HG03280 (cell line): Measurements from ENCODE around the gene INSIG2.

Experiments used
- ATAC-seq: cut with Tn5 transposase; IDR thresholded peaks from one replicate; pipeline ENCODE4 v1.9.1; 2021; ENCODE audit warnings: mild to moderate bottlenecking, moderate library complexity; ENCODE audit not compliant: unreplicated experiment

Gene INSIG2

DNA sequence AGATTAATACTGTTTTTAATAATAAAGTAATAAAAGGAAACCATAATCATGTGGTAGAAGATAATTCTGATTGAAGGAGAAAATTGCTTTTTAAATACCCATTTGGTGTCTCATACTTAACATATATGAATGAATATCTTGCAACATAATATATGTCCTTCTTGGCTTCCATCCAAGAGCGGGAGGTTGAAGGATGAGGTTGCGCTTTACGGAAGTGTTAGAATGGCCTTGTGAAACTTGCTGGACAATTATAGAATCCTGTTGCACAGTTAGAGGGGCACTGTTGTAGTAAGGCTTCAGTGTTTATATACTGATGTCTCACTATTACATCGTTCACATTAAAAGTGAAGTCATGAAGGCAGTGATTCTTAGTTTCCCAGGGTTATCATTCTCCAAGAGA is 9.4 kb downstream of the INSIG2 start:
- no peak for ATAC-seq

DNA sequence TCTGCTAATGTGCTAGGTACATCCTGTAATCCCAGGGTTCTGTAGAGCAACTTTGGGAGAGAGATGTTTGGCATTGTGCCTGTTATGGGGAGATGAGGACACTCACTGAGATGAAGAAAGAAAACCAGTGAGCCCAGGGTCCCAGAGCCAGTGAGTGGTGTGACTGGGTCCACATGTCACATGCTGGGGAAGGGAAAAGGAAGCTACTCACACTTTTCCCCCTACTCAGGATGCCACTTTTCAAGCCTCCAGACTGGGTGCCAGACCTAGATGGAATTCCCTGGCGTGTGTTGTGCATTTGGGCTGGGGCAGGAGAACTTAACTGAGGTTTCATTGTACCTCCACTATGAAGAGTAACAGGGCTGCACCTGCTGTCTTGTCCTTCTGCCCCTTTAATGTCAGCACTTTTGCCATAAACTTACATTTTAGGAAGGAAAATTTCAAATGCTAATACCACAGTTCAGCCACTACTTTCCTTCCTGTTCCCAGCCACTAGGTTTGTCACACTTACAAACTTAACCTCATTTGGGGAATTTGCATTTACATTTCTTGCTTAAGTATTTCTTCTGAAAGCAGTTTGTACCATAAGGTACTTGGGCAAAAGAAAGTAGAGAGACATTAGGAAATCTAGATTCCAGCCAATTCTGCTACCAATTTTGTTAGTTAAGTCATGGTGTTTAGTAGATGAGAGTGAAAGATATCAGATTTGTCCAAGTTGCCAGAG is 10.2 kb downstream of the INSIG2 start:
- ATAC-seq, result no peak

DNA sequence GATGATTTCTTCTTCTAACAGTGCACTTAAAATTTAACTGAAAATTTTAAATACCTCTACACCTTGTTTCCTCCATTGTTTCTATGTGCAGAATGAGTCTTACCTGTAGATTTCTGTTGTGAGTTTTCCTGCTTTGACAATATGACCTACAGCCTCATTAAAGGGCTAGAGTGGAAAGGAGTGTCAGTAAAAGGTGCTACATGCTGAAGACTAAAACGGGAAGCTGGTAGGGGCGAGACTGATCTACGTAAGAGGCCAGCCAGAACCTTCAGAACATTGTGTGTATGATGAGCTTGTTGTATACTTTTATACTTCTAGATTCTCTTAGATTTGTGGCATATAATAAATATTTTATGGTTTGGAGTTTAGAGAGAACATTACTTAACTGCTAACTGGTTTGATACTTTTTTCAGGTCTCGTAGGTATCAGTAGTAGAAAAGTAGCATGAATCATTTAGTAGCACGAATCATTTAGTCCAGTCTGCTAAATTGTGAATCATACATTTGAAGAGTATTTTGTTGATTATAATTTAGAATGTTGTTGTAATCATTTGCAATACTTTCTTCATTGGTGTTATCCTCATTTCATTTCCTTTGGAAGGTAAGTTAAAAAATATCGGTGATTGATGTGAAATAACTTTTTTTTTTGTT is 14.3 kb downstream of the INSIG2 start:
- no peak for ATAC-seq

DNA sequence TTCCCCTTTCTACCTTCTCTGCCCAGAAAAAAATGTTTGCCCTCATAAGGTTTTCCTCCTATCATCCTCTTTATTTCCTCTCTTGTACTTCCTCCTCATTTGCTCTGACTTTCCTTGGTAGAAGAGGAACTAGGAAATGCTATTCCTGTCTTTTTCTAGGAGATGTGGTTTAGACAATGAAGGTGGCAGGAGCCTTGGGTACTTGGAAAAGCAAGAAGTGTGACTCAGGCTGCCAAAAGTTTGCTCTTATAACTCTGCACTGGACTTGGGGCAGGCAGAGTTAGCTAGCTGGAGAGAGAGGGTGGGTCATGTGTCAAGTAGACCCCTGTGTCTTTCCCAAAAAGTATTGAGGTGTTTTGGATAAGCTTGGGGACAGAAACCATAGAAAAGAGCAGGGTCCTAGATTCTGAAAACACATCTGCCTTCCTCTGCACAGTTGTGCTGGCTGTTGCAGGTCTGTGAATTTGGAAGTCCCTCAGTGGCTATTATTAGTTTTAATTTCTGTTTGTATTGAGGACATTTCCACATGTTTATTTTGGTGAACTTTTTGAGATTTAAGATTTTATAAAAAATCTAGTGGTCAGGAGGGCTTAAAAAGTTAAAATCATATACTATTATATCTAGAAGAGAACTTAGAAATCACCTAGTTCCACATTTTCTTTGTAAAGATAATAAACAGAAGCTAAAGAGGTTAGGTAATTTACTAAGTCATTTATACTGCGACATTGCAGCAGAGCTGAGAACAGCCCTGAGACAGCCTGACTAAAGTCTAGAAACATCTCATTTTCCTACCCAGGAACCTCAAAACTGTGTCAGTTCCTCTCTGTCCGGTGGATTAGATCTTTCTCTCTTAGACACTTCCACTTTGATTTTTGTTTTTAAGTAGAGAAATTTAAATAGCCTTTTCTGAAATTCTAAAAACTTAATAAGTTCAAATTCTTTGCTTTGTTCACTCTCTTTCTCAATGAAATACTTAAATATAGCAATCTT is 16.0 kb downstream of the INSIG2 start:
- ATAC-seq, result peak; percentile 97

DNA sequence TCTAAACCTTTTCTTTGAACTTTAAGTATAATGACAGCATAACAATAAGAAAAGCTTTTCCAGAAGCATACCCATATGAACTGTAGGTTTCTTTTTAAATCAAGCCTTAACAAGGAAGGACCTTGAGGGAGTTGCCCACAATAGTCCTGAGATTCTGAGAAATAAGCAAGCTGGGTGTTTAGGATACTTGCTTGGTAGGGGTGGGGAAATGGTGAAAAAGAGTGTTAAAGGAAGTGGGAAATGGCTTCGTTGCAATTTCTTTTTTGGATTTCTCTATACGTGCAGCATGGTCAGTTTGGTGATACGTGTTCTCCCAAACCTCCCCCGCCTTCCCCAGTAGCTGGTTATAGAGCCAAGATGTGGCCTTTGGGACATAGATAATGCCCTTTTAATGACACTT is 17.2 kb downstream of the INSIG2 start:
- no peak for ATAC-seq

DNA sequence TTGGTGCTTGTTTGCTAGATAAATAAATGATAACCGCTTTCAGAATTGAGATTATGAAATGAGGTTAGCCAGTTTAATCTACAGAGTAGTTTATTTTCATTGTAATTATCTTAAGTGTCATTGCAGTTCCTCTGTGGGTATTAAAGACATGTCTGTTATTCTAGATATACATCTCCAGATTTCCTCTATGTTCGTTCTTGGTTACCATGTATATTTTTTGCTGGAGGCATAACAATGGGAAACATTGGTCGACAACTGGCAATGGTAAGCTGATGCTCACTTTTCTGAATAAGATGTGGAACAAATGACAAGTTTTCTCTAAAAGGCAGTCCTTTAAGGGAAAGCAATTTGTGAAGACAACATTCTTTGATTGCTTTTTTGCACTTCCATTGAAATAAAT is 18.7 kb downstream of the INSIG2 start:
- ATAC-seq, result no peak

DNA sequence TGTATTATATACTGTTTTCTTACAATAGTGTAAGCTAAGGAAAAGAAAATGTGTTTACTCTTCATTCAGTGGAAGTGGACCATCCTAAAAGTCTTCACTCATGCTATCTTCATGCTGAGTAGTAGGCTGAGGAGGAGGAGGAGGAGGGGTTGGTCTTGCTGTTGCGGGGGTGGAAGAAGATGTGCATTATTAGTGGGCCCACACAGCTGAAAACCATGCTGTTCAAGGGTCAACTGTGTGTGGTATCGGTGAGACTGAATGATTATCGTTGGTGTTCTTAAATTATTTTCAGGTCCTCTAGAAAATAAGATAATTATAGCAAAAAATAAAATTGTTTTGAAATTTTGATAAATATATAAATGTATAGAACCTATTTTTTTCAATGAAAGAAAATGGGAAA is 22.0 kb downstream of the INSIG2 start:
- ATAC-seq, result no peak

DNA sequence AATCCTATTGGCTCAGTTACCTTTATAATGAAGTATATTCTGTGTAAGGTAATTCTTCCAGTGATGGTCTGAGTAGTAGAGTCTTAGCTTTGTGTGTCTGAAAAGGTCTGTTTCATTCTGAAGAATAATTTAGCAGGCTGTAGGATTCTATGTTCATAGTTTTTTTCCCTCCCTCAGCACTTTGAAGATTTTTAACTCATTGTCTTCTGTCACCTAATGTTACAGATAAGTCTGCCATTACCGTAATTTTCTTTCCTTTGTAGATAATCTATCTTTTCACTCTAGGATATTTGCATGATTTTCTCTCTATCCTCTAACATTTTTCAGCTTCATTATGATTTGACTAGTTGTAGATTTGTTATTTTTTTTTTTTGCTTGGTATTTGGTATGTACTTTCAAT is 22.7 kb downstream of the INSIG2 start:
- ATAC-seq, result no peak

DNA sequence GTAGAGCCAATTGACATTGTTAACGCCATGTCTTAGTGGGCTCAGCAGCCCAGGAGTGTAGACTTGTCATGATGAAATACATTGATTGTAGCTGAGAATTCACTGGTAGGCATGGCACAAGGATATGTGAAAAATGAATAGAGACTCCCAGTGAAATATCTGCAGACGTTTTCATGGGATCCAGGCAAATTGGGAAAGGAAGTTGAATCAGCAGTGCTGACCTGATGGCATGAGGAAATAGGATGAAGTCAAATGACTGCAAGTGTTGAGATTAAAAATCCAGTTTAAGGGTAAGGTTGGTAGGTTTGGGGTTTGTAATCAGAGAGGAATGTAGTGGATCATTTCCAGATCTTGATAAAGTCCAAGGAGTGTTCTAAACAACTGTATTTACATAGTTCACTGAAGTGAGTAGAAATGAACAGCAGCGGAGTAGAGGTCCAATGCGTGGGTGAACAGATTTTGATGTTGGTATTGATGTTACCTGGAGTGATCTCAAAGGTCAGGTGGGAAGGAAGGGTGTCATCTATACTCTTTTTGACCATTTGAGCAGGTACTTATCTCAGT is 24.6 kb downstream of the INSIG2 start:
- no peak for ATAC-seq

DNA sequence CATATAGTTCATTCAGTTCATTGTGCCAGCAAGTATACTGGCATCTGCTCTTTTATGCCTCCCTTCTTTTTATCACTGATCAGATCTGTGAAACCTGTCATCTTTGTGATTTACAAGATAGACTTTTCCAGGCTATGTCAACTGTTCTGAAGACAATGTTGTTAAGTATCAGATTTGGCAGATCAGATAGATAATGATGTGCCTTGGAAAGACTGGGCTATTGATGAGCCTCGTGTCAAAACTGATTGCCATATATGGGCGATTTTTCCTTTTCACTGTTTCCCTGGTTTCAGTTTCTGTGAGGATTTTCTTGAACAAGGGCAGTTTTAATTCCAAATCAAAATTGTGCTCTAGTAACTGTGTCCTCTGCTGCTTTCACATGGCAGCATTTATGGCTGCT is 26.6 kb downstream of the INSIG2 start:
- no peak for ATAC-seq

DNA sequence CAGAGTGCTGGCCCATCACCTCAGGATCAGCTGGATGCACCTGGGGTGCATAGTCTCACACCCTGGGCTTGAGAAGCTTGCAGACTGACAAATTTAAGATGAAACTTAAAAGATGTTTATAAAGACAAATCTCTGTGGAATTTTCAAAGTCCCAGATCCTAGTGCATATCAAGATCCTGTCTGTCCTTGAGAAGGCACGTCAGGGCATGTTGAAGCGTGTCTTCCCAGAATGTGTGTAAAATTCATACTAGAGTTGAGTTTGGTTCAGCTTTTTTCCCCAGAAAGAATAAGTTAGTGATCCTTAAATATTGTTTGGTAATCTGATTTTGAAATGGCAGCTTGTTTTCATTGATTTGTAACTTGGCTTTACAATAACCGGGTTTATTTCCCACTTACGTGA is 27.5 kb downstream of the INSIG2 start:
- no peak for ATAC-seq

DNA sequence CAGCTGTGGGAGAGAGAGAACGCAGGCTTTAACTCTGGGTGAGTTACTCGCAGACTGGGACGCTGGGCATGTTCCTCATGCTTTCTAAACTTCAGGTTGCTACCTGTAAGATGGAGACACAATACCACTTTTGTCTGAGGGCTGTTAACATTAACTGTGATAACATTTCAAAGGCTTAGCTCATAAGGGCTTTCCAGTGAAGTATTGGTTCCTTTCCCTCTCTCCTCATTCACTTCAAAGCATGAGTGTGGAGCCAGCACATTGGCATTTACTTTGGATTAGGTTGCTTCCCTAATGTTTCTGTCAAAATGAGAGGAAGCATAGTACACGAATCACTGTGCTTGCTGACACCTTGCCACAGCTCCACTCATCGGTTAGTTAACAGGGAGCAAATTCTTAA is 30.2 kb downstream of the INSIG2 start:
- no peak for ATAC-seq

DNA sequence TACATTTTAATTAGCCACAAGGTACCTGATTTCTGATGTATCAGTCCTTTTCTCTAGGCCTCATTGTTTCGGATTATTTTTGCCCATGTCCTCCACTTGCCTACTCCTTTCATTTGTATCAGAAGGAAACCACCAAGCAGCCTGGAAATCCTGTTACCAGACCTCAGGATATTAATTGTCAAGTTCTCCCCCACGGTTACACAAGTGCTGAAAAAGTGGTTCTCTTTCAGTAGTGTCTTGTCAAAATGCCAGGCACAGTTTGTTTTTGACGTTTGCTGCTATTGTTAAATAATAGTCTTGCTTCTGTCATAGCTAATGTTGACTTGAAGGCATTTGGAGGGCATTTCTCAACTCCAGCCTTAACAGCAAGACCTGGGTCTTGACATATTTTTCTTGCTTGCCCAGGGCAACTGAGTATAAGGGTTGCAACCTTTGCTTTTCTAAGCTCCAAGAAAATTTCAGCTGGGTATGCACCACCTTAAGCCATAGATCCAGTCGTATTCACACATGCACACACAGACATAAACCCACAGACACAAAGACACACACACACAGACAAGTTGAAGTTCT is 31.0 kb downstream of the INSIG2 start:
- no peak for ATAC-seq

DNA sequence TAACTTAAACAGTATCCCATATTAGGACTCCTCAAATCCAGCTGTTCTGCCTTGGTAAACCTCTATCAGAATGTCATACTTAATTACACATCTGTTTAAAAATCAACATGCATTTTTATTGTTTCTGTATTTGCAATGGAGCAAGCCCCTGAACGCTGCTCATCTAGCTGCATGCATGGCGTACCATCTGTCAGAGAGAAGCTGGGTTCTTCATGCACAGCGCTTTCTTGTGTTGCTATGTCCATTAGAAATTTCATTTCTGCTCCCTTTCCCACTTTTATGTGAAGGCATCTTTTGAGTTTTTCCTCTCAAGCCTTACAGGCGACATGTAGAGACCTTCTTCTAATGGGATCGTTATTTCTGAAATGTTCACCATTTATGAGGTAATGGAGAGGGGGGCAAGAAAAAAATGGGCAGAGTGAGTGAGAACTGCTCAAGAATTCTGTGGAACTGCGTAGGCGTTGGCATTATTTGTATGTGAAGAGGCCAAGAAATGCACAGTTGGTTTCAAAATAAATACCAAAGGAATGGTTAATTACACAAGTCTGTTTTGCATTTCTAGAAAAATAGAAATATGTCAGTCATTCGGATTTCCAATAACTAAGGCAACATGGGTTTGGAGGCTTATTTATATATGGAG is 31.6 kb downstream of the INSIG2 start:
- no peak for ATAC-seq

DNA sequence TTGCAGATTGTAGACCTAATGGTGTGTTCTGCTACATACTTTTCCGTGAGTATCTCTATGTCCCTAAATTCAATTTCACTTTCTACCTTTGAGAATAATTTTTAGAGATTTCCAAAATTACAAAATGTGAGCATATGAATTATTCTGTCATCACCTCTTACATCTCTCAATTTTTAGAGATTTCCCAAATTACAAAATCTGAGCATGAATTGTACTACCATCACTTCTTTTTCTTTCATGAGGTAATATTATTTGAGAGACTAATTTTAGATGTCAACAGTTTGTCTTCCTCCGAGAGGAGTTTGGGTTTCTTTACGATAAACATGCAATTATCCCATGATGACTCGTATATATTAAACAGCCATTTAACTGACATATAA is 32.1 kb downstream of the INSIG2 start:
- no peak for ATAC-seq

DNA sequence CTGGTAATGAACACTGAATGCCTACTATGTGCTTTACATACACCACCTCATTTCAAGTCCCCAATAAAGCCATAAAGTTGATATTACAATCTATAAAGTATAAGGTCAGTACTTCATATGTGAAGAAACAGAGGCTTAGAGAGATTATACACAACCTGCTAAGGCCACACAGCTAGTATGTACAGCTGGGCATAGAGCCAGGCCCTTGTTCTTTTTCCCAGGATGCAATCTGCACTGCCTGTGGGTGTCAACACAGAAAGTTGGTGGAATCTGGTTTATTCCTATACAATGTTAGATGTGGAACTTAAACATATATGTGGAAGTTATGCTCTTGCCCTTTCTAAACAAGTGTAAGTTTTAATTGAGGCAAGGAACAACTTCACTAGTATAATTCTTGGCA is 32.8 kb downstream of the INSIG2 start:
- no peak for ATAC-seq

DNA sequence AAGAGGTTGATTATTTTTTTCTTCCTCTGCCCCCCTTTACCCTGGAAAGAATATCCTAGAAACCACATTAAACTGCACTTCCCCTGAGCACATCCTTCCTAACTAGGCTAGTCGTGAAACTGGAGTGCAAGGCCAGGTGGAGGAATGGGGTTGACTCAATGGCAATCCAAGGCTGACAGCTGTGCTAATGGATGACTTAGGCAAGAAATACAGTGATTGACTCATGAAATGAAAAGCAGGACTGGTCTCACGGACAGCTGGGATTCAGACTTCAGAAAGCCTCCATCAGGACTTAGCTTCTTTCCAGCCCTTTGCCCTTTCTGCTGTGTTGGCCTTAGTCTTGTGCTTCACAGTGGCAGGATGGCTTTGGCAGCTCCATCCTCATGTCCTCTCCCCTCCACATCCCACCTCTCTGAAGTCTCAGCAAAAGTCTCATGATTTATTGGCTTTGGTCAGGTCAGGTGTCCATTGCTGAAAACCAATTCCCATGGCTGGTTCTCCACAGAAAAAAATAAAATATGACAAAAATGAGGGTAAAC is 33.8 kb downstream of the INSIG2 start:
- ATAC-seq, result no peak

DNA sequence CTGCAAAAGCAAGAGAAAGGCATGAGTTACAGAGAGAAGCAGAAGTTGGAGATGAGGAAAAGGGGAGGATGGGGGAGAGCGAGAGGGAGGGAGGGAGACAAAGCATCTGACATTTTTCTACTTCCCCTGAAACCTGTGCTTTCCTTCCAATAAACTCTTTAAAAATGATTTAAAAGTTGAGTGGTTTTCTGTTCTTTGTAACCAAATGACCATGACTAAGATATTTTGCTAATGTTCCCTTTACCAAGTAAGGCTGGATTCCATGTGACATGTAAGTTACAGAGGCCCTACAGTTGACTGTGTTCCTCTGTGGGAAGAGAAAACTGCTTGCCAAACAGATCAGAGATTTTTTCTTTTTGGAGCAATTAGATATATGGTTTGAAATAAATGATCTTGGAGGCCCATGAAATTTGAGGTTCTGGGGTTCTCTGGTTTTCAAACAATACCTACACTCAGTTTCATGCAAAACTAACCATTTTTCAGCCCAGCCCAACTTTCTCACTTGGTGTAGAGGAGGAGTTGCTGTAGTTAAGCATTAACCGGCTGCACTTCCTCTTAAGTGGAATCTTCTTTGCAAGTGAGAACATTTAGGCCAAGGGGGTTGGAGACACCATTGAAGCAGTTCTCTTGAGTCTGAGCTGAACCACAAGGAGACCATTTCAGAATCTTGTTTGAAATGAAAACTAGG is 34.5 kb downstream of the INSIG2 start:
- peak; percentile 58 for ATAC-seq

DNA sequence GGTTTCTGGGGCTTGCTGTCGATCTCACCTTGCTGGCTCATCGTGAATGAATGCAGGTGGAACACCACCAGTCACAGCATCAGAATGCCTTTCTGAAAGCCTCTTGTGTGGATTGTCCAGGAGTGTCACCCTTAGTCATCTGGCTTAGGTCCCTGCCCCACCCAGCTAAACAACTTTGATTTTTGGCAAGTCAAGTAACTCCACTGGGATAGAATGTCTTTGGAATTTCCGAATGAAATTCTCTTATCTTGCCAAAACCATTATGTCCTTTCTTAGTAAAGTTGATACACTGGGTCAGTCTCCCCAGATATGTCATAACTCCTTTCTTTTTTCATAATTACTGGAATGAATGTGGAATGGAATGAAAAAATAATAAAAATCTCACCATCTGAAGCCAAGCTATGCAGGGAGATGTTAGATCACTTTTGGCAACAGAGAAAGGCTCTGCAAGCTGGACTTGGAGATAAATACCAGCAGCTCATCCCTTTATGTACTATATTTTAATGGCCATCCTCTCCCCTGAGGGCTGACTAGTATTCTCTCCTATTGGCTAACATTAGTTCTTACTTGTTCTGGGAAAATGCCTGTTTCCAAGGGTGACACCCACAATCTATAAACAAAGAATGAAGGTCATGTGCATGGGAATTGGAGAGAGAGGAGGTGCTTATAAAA is 35.4 kb downstream of the INSIG2 start:
- ATAC-seq, result no peak
